Colon (tissue), 2 donors: ENCODE data around the gene GDNF.
"Not testable (repeated sequence)": the region's sequence is repeated elsewhere in the genome, so short reads cannot be mapped to it uniquely, and the experiment has no call there.

Experiments
- FAIRE-seq: peaks from 2 replicates; lab custom pipeline; 2012; peaks lifted over from hg19 to GRCh38; lab: Jason Lieb, UNC
- donor health status: control.
- donor health status: control.

Gene GDNF, protein sequence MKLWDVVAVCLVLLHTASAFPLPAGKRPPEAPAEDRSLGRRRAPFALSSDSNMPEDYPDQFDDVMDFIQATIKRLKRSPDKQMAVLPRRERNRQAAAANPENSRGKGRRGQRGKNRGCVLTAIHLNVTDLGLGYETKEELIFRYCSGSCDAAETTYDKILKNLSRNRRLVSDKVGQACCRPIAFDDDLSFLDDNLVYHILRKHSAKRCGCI

GRCh38 chr5:37839407-37840052 lies at the start of gene GDNF:
Gene GDNF, minus strand, starts transcription at chr5:37840041. Its CDS starts 5,245 bp downstream, at chr5:37834796.
- FAIRE-seq, result no peak

DNA sequence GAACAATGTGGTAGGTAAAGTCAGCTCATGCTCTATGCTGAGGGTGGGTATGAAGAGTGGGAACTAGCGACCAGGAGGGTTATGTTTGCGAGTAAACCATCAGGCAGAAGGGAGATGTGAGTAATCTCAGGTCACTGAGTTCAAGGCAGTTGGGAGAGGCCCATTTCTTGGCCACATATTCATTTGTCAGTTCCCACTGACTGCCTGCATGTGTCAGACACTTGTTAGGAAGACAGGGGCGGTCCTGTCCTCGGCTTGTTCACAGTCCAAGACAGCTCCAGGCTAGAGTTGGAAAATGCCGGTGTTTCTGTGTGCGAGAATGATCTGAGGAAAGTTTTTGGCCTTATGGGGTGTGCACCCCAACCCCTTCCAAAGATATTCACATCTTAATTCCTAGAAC lies 48.6 kb upstream of the GDNF start:
- FAIRE-seq, result no peak

GRCh38 chr5:37886242-37886905 lies 46.5 kb upstream of the GDNF start:
- FAIRE-seq, result no peak

- no peak for FAIRE-seq
These were observed 42.8 kb upstream of the GDNF start for GRCh38 chr5:37882636-37883035.

DNA sequence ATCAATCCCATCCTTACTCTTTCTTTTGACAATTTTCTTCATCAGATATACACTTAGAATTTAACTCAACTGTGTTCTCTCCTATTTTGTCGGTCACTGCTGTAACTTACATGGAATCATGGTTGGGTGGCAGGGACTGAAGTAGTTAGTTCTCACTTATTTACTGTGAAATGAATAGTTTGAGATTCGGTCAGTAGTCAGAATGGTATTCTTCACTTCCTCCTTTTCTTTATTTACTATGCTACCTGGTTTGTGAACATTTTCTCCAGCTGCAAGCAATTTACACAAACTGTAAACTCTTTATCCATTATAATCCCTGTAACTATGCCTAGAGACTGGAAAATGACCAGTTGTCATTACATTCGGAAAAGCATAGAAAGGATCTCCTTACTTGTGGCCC lies 41.5 kb upstream of the GDNF start:
- no peak for FAIRE-seq

DNA sequence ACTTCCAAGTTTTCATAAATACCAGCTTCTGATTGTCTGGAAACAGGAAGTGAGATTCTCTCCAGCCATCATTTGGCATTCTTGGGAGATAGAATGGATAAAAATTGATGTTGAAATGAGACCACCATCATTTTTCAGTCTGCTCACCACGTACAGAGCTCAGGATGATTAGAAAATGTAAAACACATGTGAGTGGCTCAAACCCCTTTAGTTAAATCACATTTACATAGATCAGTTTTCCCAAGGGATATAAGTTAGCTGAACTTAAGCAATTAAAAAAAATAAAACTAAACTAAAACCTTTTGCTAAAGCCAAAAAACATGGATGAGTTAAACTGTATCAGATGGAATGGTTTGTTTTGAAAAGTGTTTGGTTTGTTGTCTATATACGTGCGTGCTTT lies 37.1 kb upstream of the GDNF start:
- no peak for FAIRE-seq

DNA sequence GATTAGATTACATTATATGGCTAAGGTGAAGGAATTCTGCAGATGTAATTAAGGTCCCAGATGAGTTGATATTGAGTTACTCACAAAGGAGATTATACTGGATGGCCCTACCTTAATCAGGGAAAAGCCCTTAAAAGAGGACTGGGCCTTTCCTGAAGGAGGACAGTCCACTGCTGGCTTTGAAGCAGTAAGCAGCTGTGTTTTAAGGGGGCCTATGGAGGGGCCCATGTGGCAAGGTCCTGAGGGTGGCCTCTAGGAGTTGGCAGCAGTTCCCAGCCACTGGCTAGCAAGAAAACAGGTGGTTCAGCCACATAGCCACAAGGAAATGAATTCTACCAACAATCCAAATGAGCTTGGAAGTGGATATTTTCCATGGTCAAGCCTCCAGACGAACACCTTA lies 36.4 kb upstream of the GDNF start:
- no peak for FAIRE-seq

GRCh38 chr5:37875051-37875787 lies 35.4 kb upstream of the GDNF start:
- no peak for FAIRE-seq

DNA sequence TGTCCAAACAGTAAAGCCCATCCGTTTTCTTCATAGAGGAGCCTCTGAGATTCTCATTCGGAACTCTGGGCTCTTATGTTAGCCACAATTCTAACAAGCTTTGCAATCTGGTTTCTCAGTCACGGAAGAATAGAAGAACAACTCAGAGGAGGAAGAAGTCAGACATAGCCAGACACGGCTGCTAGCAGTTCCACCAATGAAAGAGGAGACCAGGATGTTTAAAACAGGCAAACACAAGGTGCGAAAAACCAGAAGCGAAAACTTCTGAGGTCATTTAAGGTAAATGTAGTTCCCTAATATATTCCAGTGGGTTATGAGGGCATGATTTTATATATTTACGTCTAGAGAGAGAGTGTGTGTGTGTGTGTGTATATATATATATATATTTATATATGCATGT lies 34.1 kb upstream of the GDNF start:
- FAIRE-seq, result no peak

DNA sequence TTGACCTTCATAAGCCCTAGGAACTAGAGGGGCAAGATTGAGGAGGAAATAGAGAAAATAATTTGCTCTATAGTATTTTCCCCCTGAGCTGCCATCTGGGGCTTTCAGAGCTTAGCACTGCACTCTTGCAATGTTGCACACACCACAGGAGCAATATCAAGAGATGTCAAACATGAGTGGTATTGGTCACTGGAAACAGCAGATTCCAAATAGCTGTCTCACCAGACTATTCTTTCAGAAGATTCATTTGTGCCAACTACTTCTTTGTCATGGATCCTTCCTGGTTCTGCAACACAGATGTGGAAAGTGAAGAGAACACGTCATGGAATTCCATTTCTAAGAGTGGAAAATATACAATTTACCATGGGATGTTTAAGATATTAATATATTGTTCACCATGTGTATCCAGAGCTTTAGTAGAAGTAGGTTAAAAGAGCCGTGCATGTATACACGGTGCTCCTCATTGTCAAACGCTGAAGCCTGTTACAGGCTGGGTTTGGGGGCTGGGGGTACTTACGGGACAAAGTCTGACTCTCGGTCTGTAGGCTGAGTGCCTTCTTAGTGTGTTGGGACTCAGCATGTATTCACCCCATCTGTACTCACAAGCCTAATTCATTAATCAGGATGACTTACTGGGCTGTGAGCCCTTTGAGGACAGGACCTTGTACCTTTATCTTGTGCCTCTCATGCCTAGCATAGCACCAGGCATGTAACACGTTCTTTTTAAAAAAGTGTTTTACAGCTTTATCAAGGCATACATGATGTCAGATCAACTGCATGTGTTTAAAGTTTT lies 31.4 kb upstream of the GDNF start:
- FAIRE-seq, result no peak

- FAIRE-seq, result no peak
These were observed 29.4 kb upstream of the GDNF start for GRCh38 chr5:37869216-37869615.

- FAIRE-seq, result no peak
These were observed 27.8 kb upstream of the GDNF start for GRCh38 chr5:37867654-37868053.

DNA sequence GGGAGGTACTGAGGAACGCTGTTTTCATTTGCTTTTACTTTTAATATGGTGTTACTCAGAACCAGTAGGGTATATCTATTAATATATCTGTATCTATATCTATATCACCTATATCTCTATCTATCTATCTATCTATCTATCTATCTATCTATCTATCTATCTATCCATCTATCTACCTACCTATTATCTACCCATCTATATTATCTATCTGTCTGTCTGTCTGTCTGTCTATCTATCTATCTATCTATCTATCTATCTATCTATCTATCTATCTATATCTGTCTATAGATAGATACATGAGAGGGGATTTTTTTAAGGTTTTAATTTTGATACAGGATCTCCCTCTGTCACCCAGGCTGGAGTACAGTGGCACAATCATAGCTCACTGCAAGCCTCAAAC lies 23.1 kb upstream of the GDNF start:
- FAIRE-seq, result not testable (repeated sequence)

DNA sequence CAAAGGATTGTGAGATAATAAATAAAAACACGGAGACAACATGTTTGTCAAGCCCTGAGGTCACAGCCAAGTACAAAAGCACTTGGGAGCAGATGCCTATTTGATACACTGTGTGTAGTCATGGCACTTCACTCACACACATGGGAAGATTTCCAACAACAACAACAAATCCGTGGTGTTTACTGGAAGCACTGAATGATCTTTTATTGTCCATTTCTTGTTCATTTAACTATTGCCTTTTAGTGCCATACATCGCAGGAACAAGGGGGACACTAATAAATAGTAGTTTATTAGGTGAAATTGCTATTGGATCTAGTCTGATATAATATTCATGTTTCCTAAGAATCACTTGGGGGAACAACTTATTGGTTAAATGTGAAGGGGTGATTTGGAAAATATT lies 20.4 kb upstream of the GDNF start:
- no peak for FAIRE-seq

DNA sequence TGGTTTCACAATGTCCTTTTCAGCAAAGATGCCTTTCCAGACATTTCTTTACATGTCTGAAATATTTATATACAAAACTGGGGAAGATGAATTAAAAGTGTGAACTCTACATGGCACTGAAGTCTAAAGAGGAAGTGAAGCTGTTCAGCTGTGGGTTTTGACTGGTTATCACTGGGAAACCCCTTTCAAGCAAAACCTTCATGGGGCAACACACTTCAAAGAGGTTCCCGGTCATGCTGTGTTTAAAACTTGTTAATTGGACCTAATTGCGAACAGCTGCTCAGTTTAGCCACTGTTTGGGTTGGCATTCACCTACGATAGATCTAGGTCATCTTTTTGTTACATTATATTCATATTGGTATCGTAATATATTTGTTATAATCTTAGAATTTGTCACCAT lies 20.0 kb upstream of the GDNF start:
- no peak for FAIRE-seq

DNA sequence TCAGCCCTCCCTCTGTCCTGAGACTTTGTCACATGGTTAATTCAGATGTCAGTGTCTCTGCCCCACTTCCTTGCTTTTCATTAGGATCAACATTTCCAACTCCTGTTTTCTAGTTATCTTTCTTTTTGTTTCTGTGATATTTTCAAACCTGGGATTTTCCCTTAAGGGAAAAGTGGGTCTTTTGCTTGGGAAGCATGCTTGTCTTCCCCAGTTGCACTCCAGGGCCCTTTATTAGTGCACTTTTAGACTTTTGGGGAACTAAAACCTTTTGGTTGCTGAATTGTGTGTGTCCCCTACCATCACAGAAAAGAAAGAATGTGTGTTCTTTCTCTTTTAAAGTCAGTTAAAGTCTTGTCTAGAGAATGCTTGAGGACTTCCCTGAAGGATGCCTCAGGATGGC lies 18.4 kb upstream of the GDNF start:
- FAIRE-seq, result no peak

GRCh38 chr5:37857696-37858095 lies 17.9 kb upstream of the GDNF start:
- no peak for FAIRE-seq

GRCh38 chr5:37855438-37855837 lies 15.6 kb upstream of the GDNF start:
- FAIRE-seq, result no peak

DNA sequence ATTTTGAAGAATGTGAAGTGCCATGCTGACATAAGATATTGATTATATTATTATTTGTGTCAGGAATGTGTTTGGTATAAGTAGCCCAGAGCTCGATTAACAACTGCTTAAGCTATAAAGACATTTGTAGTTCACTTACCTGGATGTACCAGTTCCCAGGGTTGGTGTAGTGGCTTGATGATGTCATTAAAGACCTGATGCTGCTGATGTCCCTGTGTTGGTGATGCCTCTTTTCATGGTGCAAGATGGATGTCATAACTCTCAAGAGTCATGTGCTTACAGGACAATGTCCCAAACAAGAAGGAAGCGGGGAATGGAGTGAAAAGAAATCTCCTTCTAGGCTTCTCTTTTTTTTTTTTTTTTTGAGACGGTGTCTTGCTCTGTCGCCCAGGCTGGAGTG lies 11.5 kb upstream of the GDNF start:
- no peak for FAIRE-seq

- FAIRE-seq, result no peak
These were observed 10.5 kb upstream of the GDNF start for GRCh38 chr5:37850226-37850865.

GRCh38 chr5:37849641-37850040 lies 9.8 kb upstream of the GDNF start:
- FAIRE-seq, result no peak

DNA sequence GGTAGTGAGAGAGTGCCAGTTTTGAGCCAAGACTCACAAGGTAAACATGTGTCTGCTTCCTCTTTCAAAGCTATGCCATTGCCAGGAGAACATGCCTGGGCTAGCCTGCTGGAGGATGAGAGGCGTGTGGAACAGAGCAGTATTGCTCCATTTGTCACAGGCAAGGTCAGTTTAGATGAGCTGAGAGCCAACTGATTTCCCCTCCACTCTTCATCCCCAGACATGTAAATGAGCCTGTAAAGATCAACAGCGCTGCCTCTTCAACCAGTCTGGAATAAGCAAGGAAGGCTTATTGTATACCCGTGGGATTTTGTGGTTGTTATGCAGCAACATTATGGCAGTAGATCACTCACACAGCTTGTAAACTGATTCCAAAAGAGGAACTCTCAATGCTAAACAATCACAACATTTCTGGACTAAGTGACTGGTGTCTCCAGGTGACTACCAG lies 8.2 kb upstream of the GDNF start:
- FAIRE-seq, result no peak
